Measurements from ENCODE around the gene RABL3. TPM values are rescaled to one million over a fixed set of nuclear protein-coding genes. Genes with fewer than 3 reads are reported as not detected.

Gene RABL3
- total and polyA plus RNA-seq, 2 of the 4 experiments (the other 2 are of a cell fraction) = 5.3 to 17.0 TPM

DNA sequence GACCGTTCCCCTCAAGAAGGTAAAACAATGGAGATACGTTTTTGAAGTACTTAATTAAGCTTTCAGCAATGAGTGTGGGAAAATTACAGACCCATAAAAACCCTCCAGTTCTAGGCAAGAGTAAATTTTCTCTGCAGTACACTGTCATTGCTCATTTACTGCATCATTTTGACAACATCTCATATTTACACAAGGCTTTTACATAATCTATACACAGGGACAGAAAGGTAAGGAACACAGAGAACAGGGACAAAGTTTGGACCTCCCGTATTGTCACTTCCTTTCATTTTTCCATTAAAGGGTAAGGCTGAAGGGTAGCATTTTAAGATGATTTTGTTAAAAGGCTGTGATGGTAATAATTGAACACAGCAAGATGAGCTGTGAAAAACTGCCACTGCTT is 52.9 kb downstream of the RABL3 start:
- POLR2A ChIA-PET (ENCODE audit: unreplicated experiment) = interaction anchor here (0.7 kb wide), 1 partner anchor 11 kb away, joined by 4 read pairs; no protein-coding TSS in a partner anchor
- TF ChIP-seq FOS (IDR thresholded peaks at IDR 0.05; ENCODE audit: low read depth, low read length) (no peak), CHD1 (IDR thresholded peaks at IDR 0.05; ENCODE audit: low read depth, low read length) (no peak), RFX5 (IDR thresholded peaks at IDR 0.05; ENCODE audit: low read depth, low read length) (no peak), MAFK (IDR thresholded peaks at IDR 0.05; ENCODE audit: low read depth, low read length) (no peak), MAZ (IDR thresholded peaks at IDR 0.05; ENCODE audit: borderline replicate concordance, low read depth, low read length) (no peak), SMC3 (IDR thresholded peaks at IDR 0.05; ENCODE audit: low read depth, low read length) (no peak), NFE2L2 (IDR thresholded peaks at IDR 0.05; ENCODE audit: low read depth, low read length) (no peak), RAD21 (IDR thresholded peaks at IDR 0.05; ENCODE audit: low read length) (no peak), BHLHE40 (IDR thresholded peaks at IDR 0.05; ENCODE audit: low read depth, low read length) (no peak)
- TF ChIP-seq, protein P1, sequence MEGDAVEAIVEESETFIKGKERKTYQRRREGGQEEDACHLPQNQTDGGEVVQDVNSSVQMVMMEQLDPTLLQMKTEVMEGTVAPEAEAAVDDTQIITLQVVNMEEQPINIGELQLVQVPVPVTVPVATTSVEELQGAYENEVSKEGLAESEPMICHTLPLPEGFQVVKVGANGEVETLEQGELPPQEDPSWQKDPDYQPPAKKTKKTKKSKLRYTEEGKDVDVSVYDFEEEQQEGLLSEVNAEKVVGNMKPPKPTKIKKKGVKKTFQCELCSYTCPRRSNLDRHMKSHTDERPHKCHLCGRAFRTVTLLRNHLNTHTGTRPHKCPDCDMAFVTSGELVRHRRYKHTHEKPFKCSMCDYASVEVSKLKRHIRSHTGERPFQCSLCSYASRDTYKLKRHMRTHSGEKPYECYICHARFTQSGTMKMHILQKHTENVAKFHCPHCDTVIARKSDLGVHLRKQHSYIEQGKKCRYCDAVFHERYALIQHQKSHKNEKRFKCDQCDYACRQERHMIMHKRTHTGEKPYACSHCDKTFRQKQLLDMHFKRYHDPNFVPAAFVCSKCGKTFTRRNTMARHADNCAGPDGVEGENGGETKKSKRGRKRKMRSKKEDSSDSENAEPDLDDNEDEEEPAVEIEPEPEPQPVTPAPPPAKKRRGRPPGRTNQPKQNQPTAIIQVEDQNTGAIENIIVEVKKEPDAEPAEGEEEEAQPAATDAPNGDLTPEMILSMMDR (conservative IDR thresholded peaks at IDR 0.05; ENCODE audit: low read depth, low read length) = no peak
- TF ChIP-seq, protein P2, sequence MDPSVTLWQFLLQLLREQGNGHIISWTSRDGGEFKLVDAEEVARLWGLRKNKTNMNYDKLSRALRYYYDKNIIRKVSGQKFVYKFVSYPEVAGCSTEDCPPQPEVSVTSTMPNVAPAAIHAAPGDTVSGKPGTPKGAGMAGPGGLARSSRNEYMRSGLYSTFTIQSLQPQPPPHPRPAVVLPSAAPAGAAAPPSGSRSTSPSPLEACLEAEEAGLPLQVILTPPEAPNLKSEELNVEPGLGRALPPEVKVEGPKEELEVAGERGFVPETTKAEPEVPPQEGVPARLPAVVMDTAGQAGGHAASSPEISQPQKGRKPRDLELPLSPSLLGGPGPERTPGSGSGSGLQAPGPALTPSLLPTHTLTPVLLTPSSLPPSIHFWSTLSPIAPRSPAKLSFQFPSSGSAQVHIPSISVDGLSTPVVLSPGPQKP (IDR thresholded peaks at IDR 0.05; ENCODE audit: borderline replicate concordance, low read depth, low read length) = no peak

More for the DNA sequence above, 52.9 kb downstream of the RABL3 start:
- Histone ChIP-seq H3K79me1 (ENCODE audit: low read depth in 1 of 2, low read length in 2 of 2) (peaks cover 0 to 3% of the 10 kb centered on the region in 2 experiments; a peak in 1 of 4 replicates), H3K14ac (replicated peaks; ENCODE audit: low read depth, low read length) (peak overlapping the region; percentile 65), H3K23ac (ENCODE audit: low read depth, low read length) (no peak overlapping the region; the same call in 1 of the 2 replicates), H3K4me2 (ENCODE audit: low read depth, low read length) (no peak overlapping the region; the same call in 1 of the 2 replicates), H3K4me3 (ENCODE audit: insufficient read depth, low read depth, low read length) (no peak overlapping the region), H3K36me3 (ENCODE audit: control insufficient read depth, insufficient read depth, low read length) (no peaks in the 10 kb centered on the region), H3K4ac (ENCODE audit: low read depth, low read length) (peak overlapping the region; percentile 29; the same call in 1 of the 2 replicates), H2BK120ac (ENCODE audit: low read depth, low read length) (peak overlapping the region; percentile 85), H3K27ac (ENCODE audit: insufficient read depth, low read length) (no peak overlapping the region), H3K4me1 (ENCODE audit: control insufficient read depth, insufficient read depth, low read length) (peaks cover 9% of the 10 kb centered on the region), H2AK9ac (replicated peaks; ENCODE audit: low read depth, low read length, poor library complexity) (no peak overlapping the region), H3K18ac (ENCODE audit: low read depth, low read length) (peak overlapping the region; percentile 90), H3K9me3 (ENCODE audit: control insufficient read depth, insufficient read depth, low read length) (no peaks in the 10 kb centered on the region), H4K5ac (ENCODE audit: low read depth, low read length) (peak overlapping the region; percentile 67), H2AFZ (replicated peaks; ENCODE audit: low read length, poor library complexity) (no peak overlapping the region), H2BK5ac (ENCODE audit: low read depth, low read length, poor library complexity, severe bottlenecking) (peak overlapping the region; percentile 83), H3K9ac (ENCODE audit: low read depth, low read length) (no peak overlapping the region), H4K8ac (ENCODE audit: low read depth in 2 of 2, low read length in 2 of 2) (peak overlapping the region in 1 of 2 experiments; percentile 56; a peak in 3 of 4 replicates), H3K27me3 (ENCODE audit: control insufficient read depth, insufficient read depth, low read length) (no peaks in the 10 kb centered on the region), H2AK5ac (ENCODE audit: low read depth, low read length) (peak overlapping the region; percentile 52; the same call in 1 of the 2 replicates), H2BK20ac (ENCODE audit: low read depth, low read length) (peak overlapping the region; percentile 92), H2BK15ac (ENCODE audit: low read depth, low read length) (peak overlapping the region; percentile 72), H3K56ac (ENCODE audit: extremely low read depth, insufficient read depth, low read length) (no peak overlapping the region), H4K91ac (ENCODE audit: insufficient read depth, low read depth, low read length) (peak overlapping the region; percentile 59), H4K20me1 (ENCODE audit: insufficient read depth, low read length) (no peaks in the 10 kb centered on the region), H3K9me1 (ENCODE audit: insufficient read depth, low read length) (no peaks in the 10 kb centered on the region)
- no peak for ATAC-seq (ENCODE audit: low read depth)
- CTCF ChIA-PET = no interaction called here
- in situ Hi-C loops (cut with MboI; ENCODE audit: low sequenced_read_pairs) (no loop called here), dilution Hi-C loops (cut with HindIII; ENCODE audit: low sequenced_read_pairs, unreplicated experiment) (no loop called here), intact Hi-C loops (cut with micrococcal nuclease) (loop anchor here (5.0 kb wide), 1 partner anchor 92 kb away; the partner anchor contains the start of gene NDUFB4)
- WGBS, 2 experiments (ENCODE audit: extremely low coverage in 2 of 2, insufficient read length in 1 of 2) = no CpG with 5 or more reads among the region's 3 CpGs
- BruUV-seq (replicated peaks) = no TSS peak
- DNase-seq = no peak
